ENCODE measurements around the gene SLC35B1. TPM values are rescaled to one million over a fixed set of nuclear protein-coding genes. Genes with fewer than 3 reads are reported as not detected.

SLC35B1 gene
- total and polyA plus RNA-seq, 11 donors = 50.3 to 137 (median 66.2) TPM

DNA sequence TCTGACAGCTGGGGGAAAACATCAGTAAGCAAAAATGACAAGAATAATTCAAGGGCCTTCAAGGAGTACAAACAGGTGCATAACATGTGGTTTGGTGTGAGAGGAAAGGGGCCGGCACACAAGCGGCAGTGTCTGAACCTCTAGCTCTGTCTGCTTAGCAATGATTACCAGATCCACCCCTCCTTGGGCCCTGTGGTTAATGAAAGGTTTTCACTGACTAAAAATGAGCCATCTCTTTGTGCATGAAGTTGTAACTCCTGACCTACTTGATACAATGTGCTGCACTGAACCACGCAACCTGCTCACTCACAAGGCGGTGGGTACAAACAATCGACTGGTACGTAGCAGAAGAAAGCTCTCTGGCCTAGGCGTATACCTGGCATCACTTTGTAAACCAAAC lies 41.0 kb upstream of the SLC35B1 start:
- Histone ChIP-seq H3K36me3 (peaks cover 0 to 6% (median 0%) of the 10 kb centered on the region in 9 donors), H3K4me1 (peaks cover 0 to 79% (median 26%) of the 10 kb centered on the region in 12 donors), H3K4me3 (no peak overlapping the region), H3K9me3 (no peaks in the 10 kb centered on the region), H3K27me3 (no peaks in the 10 kb centered on the region), H3K27ac (peak overlapping the region in 1 of 12 donors; percentile 76)
- no peak for ATAC-seq
- 80 to 98% (median 96%) methylated on average over 7 of the region's 7 CpGs for WGBS, 4 donors
- intact Hi-C loops (cut with DNase I) = no loop called here
- DNase-seq = no peak
- TF ChIP-seq, protein P1, sequence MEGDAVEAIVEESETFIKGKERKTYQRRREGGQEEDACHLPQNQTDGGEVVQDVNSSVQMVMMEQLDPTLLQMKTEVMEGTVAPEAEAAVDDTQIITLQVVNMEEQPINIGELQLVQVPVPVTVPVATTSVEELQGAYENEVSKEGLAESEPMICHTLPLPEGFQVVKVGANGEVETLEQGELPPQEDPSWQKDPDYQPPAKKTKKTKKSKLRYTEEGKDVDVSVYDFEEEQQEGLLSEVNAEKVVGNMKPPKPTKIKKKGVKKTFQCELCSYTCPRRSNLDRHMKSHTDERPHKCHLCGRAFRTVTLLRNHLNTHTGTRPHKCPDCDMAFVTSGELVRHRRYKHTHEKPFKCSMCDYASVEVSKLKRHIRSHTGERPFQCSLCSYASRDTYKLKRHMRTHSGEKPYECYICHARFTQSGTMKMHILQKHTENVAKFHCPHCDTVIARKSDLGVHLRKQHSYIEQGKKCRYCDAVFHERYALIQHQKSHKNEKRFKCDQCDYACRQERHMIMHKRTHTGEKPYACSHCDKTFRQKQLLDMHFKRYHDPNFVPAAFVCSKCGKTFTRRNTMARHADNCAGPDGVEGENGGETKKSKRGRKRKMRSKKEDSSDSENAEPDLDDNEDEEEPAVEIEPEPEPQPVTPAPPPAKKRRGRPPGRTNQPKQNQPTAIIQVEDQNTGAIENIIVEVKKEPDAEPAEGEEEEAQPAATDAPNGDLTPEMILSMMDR (IDR thresholded peaks at IDR 0.05) = no peak
- TF ChIP-seq POLR2A (IDR thresholded peaks at IDR 0.05) = no peak

- Histone ChIP-seq H3K27ac (peak overlapping the region in 1 of 12 donors; percentile 76), H3K27me3 (no peaks in the 10 kb centered on the region), H3K4me1 (peaks cover 0 to 79% (median 23%) of the 10 kb centered on the region in 12 donors), H3K9me3 (no peaks in the 10 kb centered on the region), H3K36me3 (peaks cover 0 to 6% (median 0%) of the 10 kb centered on the region in 9 donors), H3K4me3 (no peak overlapping the region)
- 78 to 90% (median 87%) methylated on average over 3 of the region's 3 CpGs for WGBS, 4 donors
- no peak for ATAC-seq
- intact Hi-C loops (cut with DNase I) = no loop called here
- no peak for TF ChIP-seq POLR2A (IDR thresholded peaks at IDR 0.05)
- TF ChIP-seq, protein P1 (IDR thresholded peaks at IDR 0.05) = no peak
- DNase-seq = no peak
Measured at GRCh38 chr17:49748223-49748622, 40.5 kb upstream of the SLC35B1 start.

- no peaks in the 10 kb centered on the region for H3K27me3 ChIP-seq
- peaks cover 0 to 80% (median 25%) of the 10 kb centered on the region in 12 donors for H3K4me1 ChIP-seq
- intact Hi-C loops (cut with DNase I) = no loop called here
- TF ChIP-seq, protein P1 (IDR thresholded peaks at IDR 0.05) = no peak
- TF ChIP-seq POLR2A (IDR thresholded peaks at IDR 0.05) = no peak
- H3K27ac ChIP-seq = peak overlapping the region in 1 of 12 donors; percentile 76
- no peak overlapping the region for H3K4me3 ChIP-seq
- H3K36me3 ChIP-seq = peaks cover 0 to 6% (median 0%) of the 10 kb centered on the region in 9 donors
- ATAC-seq = no peak
- H3K9me3 ChIP-seq = no peaks in the 10 kb centered on the region
- no peak for DNase-seq
- 62 to 84% (median 75%) methylated on average over 1 of the region's 1 CpG for WGBS, 4 donors
Measured at GRCh38 chr17:49747632-49748031, 39.9 kb upstream of the SLC35B1 start.

- H3K4me3 ChIP-seq = peak overlapping the region in 1 of 12 donors; percentile 13
- 63 to 77% (median 70%) methylated on average over 5 of the region's 5 CpGs for WGBS, 4 donors
- peaks cover 0 to 6% (median 0%) of the 10 kb centered on the region in 9 donors for H3K36me3 ChIP-seq
- no peaks in the 10 kb centered on the region for H3K9me3 ChIP-seq
- H3K27ac ChIP-seq = peak overlapping the region in 5 of 12 donors; percentile 1 to 76 (median 6)
- intact Hi-C loops (cut with DNase I) = no loop called here
- ATAC-seq (no peak), DNase-seq (no peak)
- H3K4me1 ChIP-seq = peaks cover 0 to 81% (median 28%) of the 10 kb centered on the region in 12 donors
- H3K27me3 ChIP-seq = no peaks in the 10 kb centered on the region
- TF ChIP-seq, protein P1 (IDR thresholded peaks at IDR 0.05) = no peak
- no peak for TF ChIP-seq POLR2A (IDR thresholded peaks at IDR 0.05)
Measured at GRCh38 chr17:49746791-49747490, 39.2 kb upstream of the SLC35B1 start.
